GM18907 (cell line): Measurements from ENCODE around the gene LAMA1.
A peak's percentile ranks its signal among the peaks of the same experiment; 100 is the strongest.

Experiments
- ATAC-seq: cut with Tn5 transposase; IDR thresholded peaks from one replicate; pipeline ENCODE4 v1.9.1; 2021; ENCODE audit warnings: mild to moderate bottlenecking, moderate library complexity; ENCODE audit not compliant: unreplicated experiment

Gene LAMA1

DNA sequence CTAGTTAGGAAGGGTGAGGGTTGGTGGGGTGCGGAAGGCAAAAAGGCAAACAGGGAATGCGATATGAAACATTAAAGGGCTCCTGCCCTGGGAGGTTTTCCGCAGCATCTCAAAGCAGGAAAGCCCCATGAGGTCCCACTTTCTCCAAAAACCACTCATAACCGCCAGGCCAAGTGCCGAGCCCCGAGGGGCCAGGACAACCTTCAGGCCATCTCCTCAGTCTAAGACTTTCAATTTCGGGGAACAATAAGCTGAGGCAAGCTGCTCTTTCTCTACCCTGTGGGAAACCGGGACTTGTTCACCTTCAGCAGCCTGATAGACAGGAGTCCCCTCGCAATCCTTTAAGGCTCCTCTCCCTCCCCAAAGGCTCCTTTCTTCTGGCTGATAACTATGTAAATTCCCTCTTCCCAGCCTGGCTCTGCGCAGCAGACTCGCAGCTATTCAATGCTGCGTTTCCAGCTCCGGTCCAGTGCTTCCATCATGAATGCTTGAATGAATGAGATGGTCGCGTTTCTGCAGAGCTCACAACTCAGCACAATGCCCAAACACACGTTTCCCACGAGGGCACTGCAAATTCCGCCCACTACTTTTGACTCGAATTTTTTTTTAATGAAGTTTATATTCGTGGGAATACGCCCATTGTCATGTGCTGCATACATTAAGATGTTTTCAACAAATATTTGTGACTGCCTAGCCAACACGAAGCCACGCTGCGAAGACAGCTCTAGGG, 1.4 kb downstream of the LAMA1 start:
- no peak for ATAC-seq

DNA sequence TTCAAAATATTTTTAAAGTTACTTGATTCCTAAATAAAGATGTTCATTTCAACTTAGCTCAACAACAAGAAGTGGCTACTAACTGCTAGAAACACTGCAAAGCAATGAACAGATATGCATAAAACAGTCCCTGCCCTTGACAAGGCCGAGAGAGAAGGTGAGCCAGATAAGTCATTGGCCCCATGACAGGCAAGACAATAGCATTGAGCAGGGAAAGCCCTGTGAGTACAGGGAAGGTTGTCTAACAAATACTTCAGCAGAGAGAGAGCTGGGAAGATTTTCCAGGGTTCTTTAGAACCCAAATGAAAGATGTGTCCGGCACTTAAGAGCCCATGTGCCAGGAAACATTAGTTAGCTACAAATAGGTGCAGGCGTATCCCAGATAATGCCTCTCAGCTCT, 4.7 kb downstream of the LAMA1 start:
- no peak for ATAC-seq

DNA sequence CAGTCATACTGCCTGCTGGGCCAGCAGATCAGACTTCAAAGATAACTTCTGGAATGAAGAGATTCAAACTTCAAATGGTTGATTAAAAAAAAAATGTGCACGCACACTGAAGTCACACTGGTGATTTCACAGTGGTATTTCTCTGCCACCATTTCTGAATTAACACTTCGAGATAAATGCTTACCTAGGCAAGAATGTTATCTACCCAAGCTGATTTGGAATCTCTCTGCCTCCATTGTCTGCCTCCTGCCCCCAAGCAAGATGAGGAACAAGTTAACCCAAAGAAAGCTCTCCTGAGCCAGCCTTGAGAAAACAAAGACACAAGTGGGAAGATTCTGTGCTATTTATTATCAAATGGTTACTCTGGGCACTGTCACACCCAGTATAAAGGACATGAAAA, 6.5 kb downstream of the LAMA1 start:
- no peak for ATAC-seq

DNA sequence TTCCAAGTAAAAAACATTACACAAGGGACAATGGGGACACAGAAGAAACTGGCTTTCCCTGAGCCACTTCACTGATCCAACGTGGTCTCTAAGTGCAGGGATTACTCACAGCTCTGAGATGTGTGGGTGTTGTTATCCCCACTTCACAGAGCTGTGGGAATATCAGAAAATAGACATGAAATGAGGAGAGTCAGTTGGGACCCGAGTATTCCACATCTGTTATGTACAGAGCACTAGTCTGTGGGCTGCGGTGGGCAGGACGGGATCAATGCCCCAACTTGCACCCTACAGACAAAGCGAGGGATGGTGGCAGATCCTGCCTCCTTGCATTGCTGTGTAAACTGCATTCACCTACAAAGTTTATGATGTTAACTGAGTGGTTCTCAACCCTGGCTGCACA, 11.7 kb downstream of the LAMA1 start:
- no peak for ATAC-seq

DNA sequence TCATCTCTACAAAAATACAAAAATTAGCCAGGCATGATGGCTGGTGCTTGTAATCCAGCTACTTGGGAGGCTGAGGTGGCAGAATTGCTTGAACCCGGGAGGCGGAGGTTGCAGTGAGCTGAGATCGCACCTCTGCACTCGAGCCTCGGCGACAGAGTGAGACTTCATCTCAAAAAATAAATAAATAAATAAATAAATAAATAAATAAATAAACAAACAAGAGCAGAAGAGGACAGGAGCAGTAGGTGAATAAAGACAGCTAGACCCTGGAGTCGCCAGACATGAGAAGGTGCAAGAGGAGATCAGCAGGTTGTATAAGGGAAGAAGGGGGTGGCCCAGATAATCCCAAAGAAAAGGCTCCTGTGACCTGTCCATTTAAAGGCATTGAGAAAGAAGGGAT, 12.3 kb downstream of the LAMA1 start:
- no peak for ATAC-seq

DNA sequence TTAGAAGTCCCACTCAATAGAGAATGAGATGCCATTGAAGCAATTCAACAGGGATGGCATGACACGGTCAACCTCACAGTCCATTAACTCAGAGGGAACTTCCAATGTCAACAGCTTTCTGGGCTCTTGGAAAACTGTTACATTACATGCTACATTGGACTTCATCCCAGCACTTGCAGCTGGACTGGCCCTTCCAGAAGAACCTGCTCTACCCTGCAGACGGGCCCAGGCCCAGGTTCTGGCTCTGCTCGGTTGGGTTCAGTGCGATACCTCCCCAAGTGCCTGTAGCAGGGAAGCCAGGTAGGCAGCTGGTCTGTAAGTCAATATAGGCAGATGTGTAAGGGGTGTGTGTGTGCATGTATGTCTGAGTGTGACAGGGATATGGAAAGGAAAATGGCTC, 12.9 kb downstream of the LAMA1 start:
- no peak for ATAC-seq

DNA sequence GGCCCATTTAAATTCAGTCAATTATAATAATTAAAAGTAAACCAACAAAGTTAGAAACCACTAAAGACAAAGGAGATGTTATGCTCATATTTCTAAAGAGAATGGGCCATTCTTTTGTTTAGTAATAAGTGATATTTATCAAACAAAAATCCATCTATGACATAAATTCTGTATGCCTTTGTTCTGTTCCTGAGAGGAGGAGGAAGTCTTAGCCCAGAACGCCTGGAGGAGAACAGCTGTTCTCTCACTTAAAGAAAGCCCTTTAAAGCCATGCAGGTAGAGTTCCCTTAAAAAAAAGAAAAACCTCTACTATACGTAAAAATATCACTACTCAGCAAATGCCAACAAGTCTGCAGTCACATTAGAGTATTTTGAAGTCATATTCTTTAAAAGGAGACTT, 15.5 kb downstream of the LAMA1 start:
- ATAC-seq: no peak

DNA sequence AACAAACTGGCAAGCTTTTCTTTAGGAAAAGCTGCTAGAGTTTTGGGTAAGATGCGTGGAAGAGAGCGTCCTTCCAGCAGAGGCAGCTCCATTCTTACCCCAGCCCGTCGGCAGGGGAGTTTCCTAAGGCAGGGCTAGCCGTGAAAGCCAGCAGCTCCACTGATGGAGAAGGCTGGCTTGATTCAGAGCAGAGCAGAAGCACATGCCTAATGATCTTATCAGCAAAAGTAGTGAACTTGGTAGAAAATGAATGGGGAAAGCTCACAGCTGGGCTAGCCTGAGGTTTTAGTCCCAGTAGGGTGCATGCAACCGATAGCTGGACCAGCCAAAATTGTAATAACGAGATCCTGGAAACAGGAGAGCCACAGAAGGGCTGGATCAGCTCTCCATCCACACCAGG, 20.8 kb downstream of the LAMA1 start:
- ATAC-seq: no peak

DNA sequence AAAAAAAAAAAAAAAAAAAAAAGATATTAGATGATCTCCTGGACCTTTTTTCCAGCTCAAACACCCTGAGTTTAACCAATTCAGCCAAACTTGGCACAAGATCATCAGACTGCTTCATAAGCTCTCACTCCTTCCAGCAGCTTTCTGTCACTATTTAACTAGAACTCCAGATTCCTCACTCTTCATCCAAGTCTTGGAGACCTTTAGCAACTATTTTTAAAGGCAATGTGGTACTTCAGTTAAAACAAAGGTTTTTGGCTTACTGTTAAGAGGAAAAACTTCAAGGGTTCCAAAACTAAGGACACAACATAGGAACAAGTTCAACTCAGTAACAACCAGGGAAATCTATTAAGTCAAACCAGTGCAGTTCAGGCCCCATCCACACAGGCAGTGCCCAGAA, 23.2 kb downstream of the LAMA1 start:
- ATAC-seq: no peak

DNA sequence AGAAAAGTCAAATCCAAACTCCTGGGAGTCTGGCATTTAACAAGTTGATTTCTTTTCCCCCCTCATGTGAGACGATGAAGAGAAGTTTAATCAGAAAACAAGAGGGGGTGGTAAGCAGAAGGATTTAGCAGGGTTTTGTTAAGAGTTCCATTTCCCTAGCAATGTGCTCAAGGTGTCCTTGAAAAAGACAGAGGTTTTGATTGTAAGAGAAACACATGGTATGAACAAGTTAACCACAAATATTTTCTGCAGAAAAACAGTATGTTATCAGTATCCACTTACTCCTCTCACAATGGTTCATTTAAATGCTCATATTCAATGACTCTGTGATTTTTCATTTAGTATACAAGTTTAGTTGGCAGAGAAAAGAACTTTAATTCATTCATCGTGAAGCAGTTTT, 26.8 kb downstream of the LAMA1 start:
- no peak for ATAC-seq

DNA sequence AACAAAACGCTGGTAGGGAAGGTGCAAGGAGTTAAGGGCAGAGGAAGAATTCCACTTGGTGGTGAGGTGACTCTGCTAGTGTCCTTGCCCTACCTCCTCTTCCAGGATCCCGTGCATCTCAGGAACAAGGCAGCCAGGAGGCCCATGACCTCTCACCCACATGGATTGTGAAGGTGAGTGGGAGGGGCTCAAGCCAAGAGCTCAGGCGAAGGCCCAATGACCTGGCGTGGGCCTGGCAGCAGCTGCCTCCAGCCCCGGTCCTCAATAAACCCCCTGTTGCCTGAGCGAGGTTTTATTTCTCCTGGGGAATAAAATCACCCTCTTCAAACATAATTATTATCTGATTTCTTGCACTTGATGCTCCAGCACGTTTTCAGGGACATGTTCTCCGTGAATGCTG, 28.2 kb downstream of the LAMA1 start:
- ATAC-seq: no peak

DNA sequence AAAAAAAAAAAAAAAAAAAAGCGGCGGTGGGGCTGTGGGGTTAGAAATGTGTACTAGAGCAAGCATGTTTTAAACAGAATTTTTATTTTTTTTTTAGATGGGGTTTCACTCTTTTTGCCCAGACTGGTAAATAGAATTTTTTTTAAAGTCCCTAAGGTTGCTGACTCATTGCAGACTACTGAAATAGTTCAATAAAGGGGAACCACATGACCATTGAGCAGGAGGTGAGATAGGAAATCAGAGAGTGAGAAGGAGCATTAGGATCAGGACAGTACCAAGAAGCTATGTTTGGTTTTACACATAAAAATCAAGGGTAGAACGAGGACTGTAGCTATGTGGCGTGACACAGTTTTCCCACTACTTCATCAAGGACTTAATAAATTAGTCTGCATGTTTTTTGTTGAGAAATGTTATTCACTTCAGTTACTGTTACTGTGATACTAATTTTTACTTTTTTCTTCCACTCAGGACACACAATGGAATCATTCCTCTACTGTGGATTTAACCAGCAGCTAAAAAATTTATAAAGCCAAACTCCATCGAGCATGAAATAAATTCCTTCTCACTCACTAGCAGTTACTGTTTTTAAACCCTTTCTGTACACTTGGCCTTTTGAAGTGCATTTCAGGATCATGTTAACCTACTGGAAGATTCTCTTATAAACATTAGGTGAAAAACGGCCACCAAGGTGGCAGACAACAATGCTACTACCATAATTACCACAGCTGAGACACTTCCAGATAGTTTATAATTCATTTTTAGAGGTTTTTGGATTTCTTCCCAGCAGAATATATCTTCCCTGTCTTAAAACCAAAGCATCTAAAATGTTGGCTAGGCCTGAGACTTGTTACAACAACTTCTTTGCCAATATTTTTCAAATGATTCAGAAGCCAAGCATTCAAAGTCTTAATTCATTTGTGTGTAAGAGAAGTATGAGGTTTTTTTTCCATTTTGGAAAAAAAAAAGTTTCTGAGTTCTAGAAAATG, 33.2 kb downstream of the LAMA1 start:
- peak; percentile 91 for ATAC-seq

DNA sequence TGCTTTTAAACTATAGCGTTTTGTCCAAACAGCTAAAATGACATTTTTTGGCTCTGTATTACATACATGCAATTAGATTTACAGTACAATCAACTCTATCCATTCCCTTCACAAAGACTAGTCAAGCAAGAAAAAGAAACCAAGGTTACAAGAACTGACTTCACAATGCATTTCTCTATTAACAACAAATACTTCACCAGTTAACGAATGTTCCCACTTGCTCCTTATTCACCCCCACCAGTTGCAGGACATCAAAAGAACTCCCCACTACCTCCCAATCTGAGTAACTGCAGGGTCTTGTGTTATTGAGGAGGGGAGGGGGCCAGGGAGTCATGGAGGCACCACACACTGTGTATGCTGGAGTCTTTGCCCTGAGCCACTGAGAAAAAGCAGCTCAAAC, 34.9 kb downstream of the LAMA1 start:
- no peak for ATAC-seq

DNA sequence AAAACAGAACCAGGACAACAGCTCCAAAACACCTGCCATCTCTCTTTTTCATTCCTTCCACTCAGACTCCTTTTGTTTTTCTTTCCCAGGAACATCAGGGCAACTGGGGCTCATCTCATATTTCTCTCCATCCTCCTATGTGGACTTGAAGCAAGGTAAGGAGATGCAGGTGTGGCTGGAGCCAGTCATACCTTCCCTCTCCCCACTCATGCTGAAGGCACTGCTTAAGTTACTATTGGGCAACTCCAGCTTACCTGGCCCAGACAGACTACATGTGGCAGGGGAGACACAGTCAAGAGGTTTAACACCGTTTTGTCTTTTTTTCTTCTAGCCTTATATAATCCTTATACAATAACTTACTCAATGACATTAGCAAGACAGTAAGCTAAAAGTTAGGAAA, 38.4 kb downstream of the LAMA1 start:
- no peak for ATAC-seq

DNA sequence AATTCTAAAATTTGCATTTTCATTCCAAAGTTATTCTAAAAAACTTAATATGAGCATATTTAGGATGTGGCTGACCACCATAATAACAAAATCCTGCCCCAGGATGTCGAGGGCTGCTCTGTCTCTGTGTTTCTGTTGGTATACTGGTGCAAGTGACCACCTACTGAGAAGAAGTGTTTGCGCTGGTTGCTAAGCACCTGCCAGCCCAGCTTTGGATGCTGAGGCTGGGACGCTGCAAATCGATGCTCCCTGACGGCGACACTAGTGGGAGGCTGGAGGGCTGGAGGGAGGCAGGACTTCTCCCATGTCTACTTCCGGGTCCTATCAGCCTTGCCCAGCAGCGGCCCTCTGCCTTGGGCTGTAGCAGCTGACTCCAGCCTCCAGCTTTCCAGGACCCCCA, 45.0 kb downstream of the LAMA1 start:
- ATAC-seq: no peak

DNA sequence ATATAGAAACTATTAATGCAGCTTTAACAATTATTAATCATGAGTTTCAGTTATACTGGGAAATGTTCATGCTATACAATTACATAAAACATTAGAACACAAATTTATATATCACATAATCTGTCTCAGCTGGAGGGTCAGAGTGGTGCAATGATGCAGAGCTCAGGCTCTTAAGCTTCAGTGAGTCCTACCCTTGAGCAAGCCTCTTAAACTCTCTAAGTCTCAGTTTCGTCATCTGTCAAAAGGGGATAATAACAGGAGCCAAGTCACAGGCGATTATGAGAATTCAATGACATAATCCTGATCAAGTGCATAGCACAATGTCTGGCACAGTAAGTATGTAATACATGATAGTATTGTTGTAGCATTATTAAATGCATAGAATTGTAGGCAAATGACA, 46.0 kb downstream of the LAMA1 start:
- no peak for ATAC-seq

DNA sequence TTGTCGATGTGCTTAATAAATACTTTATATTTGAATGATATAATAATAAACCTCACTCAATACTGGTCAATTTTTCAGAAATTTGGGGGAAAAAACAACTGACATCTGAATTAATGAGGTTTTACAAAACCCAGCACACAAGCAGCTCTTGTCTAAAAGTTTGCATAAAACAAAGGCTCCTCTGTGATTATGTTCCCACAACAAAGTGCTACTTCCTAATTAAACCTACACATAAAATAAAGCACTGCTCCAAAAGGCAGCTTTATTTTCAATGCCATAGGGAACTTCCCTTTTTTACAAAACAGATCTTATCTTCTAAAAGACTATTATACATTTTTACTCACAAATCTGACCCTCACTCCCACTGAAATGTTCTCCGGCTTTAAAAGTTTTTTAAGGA, 47.1 kb downstream of the LAMA1 start:
- ATAC-seq: no peak

DNA sequence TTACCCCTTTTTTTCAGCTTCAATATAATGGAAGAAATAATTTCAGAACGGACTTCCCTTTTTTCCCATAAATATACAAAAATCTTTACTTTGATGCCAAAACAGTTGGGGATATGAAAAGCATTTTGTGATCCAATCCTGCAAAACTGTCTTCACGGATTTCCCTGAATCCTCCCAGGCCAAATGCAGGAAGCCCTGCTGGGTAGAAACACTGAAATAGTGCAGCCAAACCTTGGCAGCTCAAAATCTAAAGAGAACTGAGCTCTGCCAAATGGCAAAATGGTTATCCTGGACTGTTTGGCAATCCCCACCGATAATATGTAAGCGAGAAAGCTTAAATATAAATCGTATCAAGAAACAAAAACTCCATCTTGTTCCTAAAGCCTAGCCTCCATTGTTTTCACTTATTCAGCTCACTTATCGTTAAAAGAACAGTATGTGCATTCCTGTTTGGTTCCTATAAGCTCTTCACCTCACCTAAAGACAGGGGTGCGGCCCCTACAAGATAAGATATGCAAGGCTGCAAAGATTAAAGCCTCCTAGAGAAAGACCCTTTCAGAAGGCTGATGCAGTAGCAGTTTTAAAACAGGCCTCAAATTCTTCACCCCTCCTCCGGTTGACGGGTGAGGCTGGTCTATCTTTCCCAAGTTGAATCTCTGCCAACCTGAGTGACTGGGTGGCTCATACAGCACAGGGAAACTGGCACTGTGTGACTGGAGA, 48.6 kb downstream of the LAMA1 start:
- ATAC-seq: no peak

DNA sequence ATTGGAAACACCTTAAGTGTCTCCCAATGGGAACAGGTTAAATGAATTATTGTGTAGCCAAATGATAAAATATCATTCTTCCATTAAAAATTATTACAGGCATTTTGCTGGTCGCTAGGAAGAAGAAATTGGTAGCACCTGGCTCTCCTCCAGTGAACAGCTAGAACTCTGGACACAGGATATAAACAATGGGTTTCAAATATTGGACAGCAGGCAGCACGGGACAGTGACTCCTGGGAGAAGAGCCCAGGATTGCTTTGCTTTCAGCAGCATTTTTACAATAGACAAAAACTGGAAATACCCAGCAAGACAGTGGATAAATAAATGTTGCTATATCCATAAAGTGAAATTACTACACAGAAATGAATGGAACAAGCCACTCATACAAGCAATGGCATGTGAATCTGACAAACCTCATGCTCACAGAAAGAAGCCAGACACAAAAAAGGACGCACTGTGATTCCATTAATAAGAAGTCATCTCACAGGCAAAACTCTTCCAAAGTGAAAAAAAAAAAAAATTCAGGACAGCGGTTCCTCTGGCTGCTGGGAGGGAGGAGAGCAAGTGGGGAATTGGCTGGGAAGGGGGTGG, 50.5 kb downstream of the LAMA1 start:
- no peak for ATAC-seq

DNA sequence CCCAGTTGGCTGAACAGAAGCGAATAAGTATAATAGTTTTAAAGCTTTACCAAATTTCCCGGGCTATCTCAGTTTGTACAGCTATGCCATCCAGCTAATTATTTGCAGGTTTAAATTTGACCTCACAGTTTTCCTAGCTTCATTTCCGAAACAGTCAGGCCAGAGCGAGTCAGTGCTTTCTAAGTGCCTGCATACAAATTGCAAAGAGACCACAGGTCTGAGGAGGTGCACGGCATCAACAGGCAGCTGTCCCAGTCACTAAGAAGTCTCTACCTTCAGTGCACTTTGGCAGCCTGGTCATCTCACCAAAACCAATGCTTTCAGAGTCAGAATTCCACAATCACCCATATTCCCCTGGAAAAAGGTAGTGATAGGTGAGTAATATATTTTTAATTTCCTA, 51.9 kb downstream of the LAMA1 start:
- no peak for ATAC-seq

DNA sequence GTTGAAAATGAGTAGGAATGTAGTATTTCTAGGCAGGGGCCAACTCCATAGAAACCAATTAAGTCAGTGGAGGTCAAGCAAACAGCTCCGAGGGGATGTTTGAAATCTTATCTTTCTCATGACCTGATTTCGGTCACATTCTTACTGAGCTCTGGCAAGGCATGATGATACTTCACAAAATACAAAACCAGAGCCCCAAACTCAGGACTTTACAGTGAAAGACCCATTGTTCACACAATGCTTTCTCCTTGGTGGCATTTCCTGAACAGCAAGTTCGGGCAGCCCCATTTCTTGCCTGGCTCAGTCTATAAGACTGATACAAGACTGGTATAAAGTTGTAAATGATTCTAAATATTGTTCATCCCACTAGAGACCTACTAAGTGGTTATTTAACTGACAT, 53.3 kb downstream of the LAMA1 start:
- ATAC-seq: no peak
